HepG2 (cell line): ENCODE measurements around the gene DPH2. TPM values are rescaled to one million over a fixed set of nuclear protein-coding genes. Genes with fewer than 3 reads are reported as not detected.

Source experiments
- ATAC-seq: fragments of 200-7000 bp; cut with Tn5 transposase; 3 replicates; pipeline ENCODE4 v1.9.1; 2020; ENCODE audit warnings: mild to moderate bottlenecking, moderate library complexity
- BruUV-seq: library from RNA; stranded (reverse); fragments of 400-500 nt; replicated peaks from 2 replicates; lab custom pipeline; 2021; lab: Mats Ljungman, UMichigan
- CTCF ChIA-PET: fragments of 300-600 bp; formaldehyde crosslinking; extraction: SDS; loops from one replicate; lab custom pipeline; 2021; ENCODE audit warnings: low total read pairs, inconsistent platforms, low intra/inter-chr PET ratio; lab: Yijun Ruan, JAX
- POLR2A ChIA-PET: fragments of 350-600 bp; sonication (Branson Sonifier 250); formaldehyde crosslinking; loops from one replicate; lab custom pipeline; 2020; ENCODE audit warnings: antibody characterized with exemption, inconsistent platforms; lab: Yijun Ruan, JAX
- DNase-seq: peaks from one replicate; pipeline ENCODE4 v3.0.0-alpha.2; 2015; ENCODE audit warnings: low spot score
- FAIRE-seq: peaks from 3 replicates; lab custom pipeline; 2011; peaks lifted over from hg19 to GRCh38; lab: Jason Lieb, UNC
- H2AFZ ChIP-seq: one replicate; pipeline ENCODE4 v1.6.1; 2011; ENCODE audit warnings: low read length, inconsistent platforms
- H3K27ac ChIP-seq: fragments of 300-600 bp; 3 replicates; pipeline ENCODE4 v1.8.0; 2011; ENCODE audit warnings: mixed run types, mild to moderate bottlenecking, mixed read lengths, low read length, inconsistent platforms; ENCODE audit not compliant: insufficient read depth; ENCODE audit errors: extremely low read length
- H3K27me3 ChIP-seq, 2 experiments: fragments of 200-600 bp in 1 of 2; 2 replicates in 1 of 2; 3 replicates in 1 of 2; pipeline versions ENCODE4 v1.6.0 to v1.8.0; 2011; ENCODE audit warnings: low read length in 2 of 2, mild to moderate bottlenecking in 2 of 2, moderate library complexity in 2 of 2, inconsistent platforms in 1 of 2; ENCODE audit not compliant: insufficient read depth in 2 of 2, control insufficient read depth in 1 of 2
- H3K36me3 ChIP-seq, 2 experiments: fragments of 200-600 bp in 1 of 2; replicated peaks in 1 of 2; 2 replicates in 1 of 2; 3 replicates in 1 of 2; pipeline versions ENCODE4 v1.5.1 to v1.8.0; 2011; ENCODE audit warnings: low read length in 2 of 2, inconsistent platforms in 1 of 2; ENCODE audit not compliant: insufficient read depth in 2 of 2, control insufficient read depth in 1 of 2
- H3K4me1 ChIP-seq: 2 replicates; pipeline ENCODE4 v1.5.1; 2012; ENCODE audit warnings: low read length, inconsistent platforms; ENCODE audit not compliant: insufficient read depth
- H3K4me2 ChIP-seq: 2 replicates; pipeline ENCODE4 v1.6.0; 2011; ENCODE audit warnings: low read depth, low read length, inconsistent platforms
- H3K4me3 ChIP-seq, 3 experiments: fragments of 200-600 bp in 1 of 3; sonication (generic), shearing (Covaris generic) in 1 of 3; replicated peaks in 1 of 3; 2 replicates each; pipeline ENCODE4 v1.5.1; 2011 to 2016; ENCODE audit warnings: low read length in 3 of 3, inconsistent platforms in 2 of 3, low read depth in 2 of 3, mild to moderate bottlenecking in 2 of 3, control low read depth in 1 of 3, mixed read lengths in 1 of 3; ENCODE audit not compliant: insufficient read depth in 1 of 3
- H3K79me2 ChIP-seq: one replicate; pipeline ENCODE4 v1.6.1; 2011; ENCODE audit warnings: low read length, inconsistent platforms; ENCODE audit not compliant: insufficient read depth
- H3K9ac ChIP-seq: 2 replicates; pipeline ENCODE4 v1.6.0; 2011; ENCODE audit warnings: mild to moderate bottlenecking, low read depth, low read length, inconsistent platforms; ENCODE audit not compliant: insufficient read depth
- H3K9me3 ChIP-seq: 2 replicates; pipeline ENCODE4 v1.5.1; 2012; ENCODE audit warnings: mild to moderate bottlenecking, low read length
- H4K20me1 ChIP-seq: 2 replicates; pipeline ENCODE4 v1.6.0; 2011; ENCODE audit warnings: inconsistent platforms, mild to moderate bottlenecking, low read length, moderate library complexity; ENCODE audit not compliant: insufficient read depth
- CBFB ChIP-seq: sonication (generic); formaldehyde crosslinking; IDR thresholded peaks from 2 replicates; pipeline ENCODE4 v1.4.0; 2020; ENCODE audit warnings: missing genetic modification reagents
- CEBPB ChIP-seq: IDR thresholded peaks from 2 replicates; pipeline ENCODE4 v1.6.1; 2011; ENCODE audit warnings: low read depth, low read length, improper control_type of control experiment, borderline replicate concordance
- CEBPG ChIP-seq: IDR thresholded peaks from 2 replicates; pipeline ENCODE4 v1.6.1; 2016
- HNRNPL ChIP-seq: fragments of 200-400 bp; formaldehyde crosslinking; IDR thresholded peaks from 2 replicates; pipeline ENCODE4 v1.6.1; 2017; ENCODE audit warnings: mild to moderate bottlenecking, low read depth, low read length
- KMT2B ChIP-seq: IDR thresholded peaks from 2 replicates; pipeline ENCODE4 v1.6.1; 2016; ENCODE audit warnings: missing genetic modification reagents, missing compliant biosample characterization
- MED8 ChIP-seq: sonication (generic); formaldehyde crosslinking; IDR thresholded peaks from 2 replicates; pipeline ENCODE4 v1.8.1; 2023; ENCODE audit warnings: mild to moderate bottlenecking, missing genetic modification reagents; ENCODE audit not compliant: insufficient replicate concordance
- ZNF138 ChIP-seq: sonication (generic); formaldehyde crosslinking; IDR thresholded peaks from 2 replicates; pipeline ENCODE4 v1.5.0; 2020; ENCODE audit warnings: mild to moderate bottlenecking, low read depth, missing genetic modification reagents
- ZNF549 ChIP-seq: sonication (generic); formaldehyde crosslinking; IDR thresholded peaks from 2 replicates; pipeline ENCODE4 v1.5.0; 2020; ENCODE audit warnings: missing genetic modification reagents
- ZNF883 ChIP-seq: sonication (generic); formaldehyde crosslinking; IDR thresholded peaks from 2 replicates; pipeline ENCODE4 v1.5.1; 2020; ENCODE audit warnings: mild to moderate bottlenecking, missing genetic modification reagents; ENCODE audit errors: not compliant biosample characterization
- WGBS: methylation state at CpG from one replicate; pipeline ENCODE4 v1.1.6; 2017; ENCODE audit warnings: low lambda C conversion rate; 5-methylcytosine and 5-hydroxymethylcytosine counted together
- in situ Hi-C: cut with HindIII; loops from 2 replicates; pipeline ENCODE4 v1.10.0; 2017; ENCODE audit warnings: low pct_unique_long_range_greater_than_20kb; ENCODE audit not compliant: extremely low pct_ligation_motif_present
- intact Hi-C: fragments of 100-400 bp; cut with micrococcal nuclease; formaldehyde crosslinking; loops from one replicate; pipeline ENCODE4 v1.10.0; 2022; ENCODE audit not compliant: unreplicated experiment
- polyA plus RNA-seq, 8 experiments: library from polyadenylated mRNA; depleted of rRNA in 3 of 8; stranded (reverse) in 7 of 8; unstranded in 1 of 8; fragments of >200 nt; fragmentation: Illumina TruSeq in 4 of 8; extraction: Trizol in 4 of 8; gene quantifications; 2 replicates each; pipeline versions ENCODE4 v1.2.1 to v1.2.3, GENCODE V29; 2011 to 2016; ENCODE audit warnings: low read depth in 4 of 8, missing spikeins in 1 of 8, mixed read lengths in 1 of 8; ENCODE audit not compliant: insufficient read depth in 1 of 8
- total RNA-seq, 5 experiments: library from RNA; depleted of rRNA; stranded (reverse); fragments of >200 nt; fragmentation: Illumina TruSeq; extraction: Trizol; gene quantifications; 2 replicates each; pipeline ENCODE4 v1.2.3, GENCODE V29; 2016; ENCODE audit warnings: low read depth in 1 of 5
- TF ChIP-seq, protein P1 (sequence below): sonication (generic); formaldehyde crosslinking; IDR thresholded peaks from 2 replicates; pipeline ENCODE4 v1.8.1; 2023; ENCODE audit warnings: mild to moderate bottlenecking, missing genetic modification reagents
- TF ChIP-seq, protein P2 (sequence below): sonication (generic); formaldehyde crosslinking; IDR thresholded peaks from 2 replicates; pipeline ENCODE4 v1.5.0; 2020; ENCODE audit warnings: mild to moderate bottlenecking, missing genetic modification reagents, borderline replicate concordance

Gene DPH2
- total and polyA plus RNA-seq, 2 of the 13 experiments (the other 11 are each of a cell fraction or from before 2014, with no cell fraction given), result 32.2 to 38.3 TPM

DNA sequence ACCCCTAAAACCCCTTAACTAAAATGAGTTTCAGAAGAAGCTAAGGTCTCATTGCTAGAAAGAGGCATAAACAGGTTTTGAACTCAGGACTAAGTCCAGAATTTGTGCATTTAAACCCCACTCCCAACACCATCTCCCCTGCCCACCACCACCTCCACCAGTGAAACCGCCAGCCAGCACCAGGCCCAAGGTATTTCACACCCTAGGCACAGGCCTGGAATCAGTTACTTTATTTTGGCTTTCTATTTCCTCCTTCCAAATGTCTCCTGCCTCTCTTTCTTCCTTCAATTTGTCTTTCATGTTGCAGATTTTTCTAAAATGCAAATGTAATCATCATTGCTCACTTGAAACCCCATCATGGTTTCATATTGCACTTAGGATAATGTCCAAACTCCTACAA lies 24.9 kb upstream of the DPH2 start:
- CTCF ChIA-PET, result no interaction called here
- POLR2A ChIA-PET, result interaction anchor here (3.8 kb wide), 1 partner anchor 30 kb away, joined by 15 read pairs; the partner anchor contains the start of gene ATP6V0B
- no peak for FAIRE-seq
- no peak for ATAC-seq
- TF ChIP-seq KMT2B (CRISPR knock-in tag), result no peak
- TF ChIP-seq ZNF549 (CRISPR knock-in tag), result no peak
- no peak for TF ChIP-seq CBFB (CRISPR knock-in tag)
- no peak overlapping the region for H3K27ac ChIP-seq
- no peak for DNase-seq
- no TSS peak for BruUV-seq
- no peaks in the 10 kb centered on the region; a peak in 1 of 5 replicates for H3K27me3 ChIP-seq
- H3K9ac ChIP-seq, result no peak overlapping the region
- peaks cover 27% of the 10 kb centered on the region for H3K4me1 ChIP-seq
- no peak overlapping the region for H3K4me3 ChIP-seq
- peaks cover 11% of the 10 kb centered on the region for H3K79me2 ChIP-seq
- H4K20me1 ChIP-seq, result no peaks in the 10 kb centered on the region
- in situ Hi-C loops (no loop called here), intact Hi-C loops (loop anchor here (5.0 kb wide), 1 partner anchor 238 kb away; the partner anchor contains the start of gene ST3GAL3)
- H3K36me3 ChIP-seq, result no peaks in the 10 kb centered on the region
- no peaks in the 10 kb centered on the region for H3K9me3 ChIP-seq
- H3K4me2 ChIP-seq, result no peak overlapping the region; the same call in 1 of the 2 replicates
- WGBS, result 100% methylated on average over 1 of the region's 1 CpG
- H2AFZ ChIP-seq, result no peak overlapping the region

DNA sequence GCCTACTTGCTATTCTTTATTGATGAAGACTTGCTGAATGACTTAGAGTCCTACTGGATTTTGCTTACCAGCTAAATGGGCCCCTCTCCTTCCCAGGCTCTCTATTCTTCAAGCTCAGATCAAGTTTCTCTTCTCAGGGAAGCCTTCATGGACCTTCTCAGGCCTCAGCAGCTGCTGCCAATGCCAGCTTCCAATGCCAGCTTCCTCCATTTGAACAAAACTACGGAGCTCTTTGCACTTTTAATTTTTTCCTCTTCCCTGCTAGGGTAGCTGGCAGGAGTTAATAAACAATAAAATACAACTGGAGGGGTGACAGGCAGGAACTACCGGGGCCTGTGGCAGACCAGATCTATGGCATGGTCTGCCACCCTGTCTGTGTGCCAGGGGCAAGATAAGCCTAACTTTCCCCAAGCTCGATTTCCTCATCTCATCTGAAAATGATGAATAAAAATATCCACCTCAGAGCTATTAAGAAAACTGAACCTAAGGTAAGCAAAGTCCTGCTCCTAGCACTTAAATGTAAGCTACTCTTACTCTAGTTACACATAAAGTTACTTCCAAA lies 24.1 kb upstream of the DPH2 start:
- POLR2A ChIA-PET, result interaction anchor here (1.3 to 5.0 kb wide), 4 partner anchors 10 to 296 kb away, joined by 3 to 38 read pairs (median 11); partner anchors contain the start of genes ATP6V0B, DPH2 and KDM4A
- ATAC-seq (no peak), FAIRE-seq (no peak), DNase-seq (no peak)
- H3K4me2 ChIP-seq, result peak overlapping the region; percentile 84
- peak overlapping the region; percentile 69 to 90 (median 79) for H3K4me3 ChIP-seq
- peaks cover 11% of the 10 kb centered on the region for H3K79me2 ChIP-seq
- no peaks in the 10 kb centered on the region; a peak in 1 of 5 replicates for H3K27me3 ChIP-seq
- CTCF ChIA-PET, result no interaction called here
- no peak overlapping the region for H2AFZ ChIP-seq
- intact Hi-C loops, result loop anchor here (1.0 to 5.0 kb wide), 2 partner anchors 9 to 238 kb away; partner anchors contain the start of gene ST3GAL3
- no peaks in the 10 kb centered on the region for H3K9me3 ChIP-seq
- BruUV-seq, result TSS peak; percentile 75
- WGBS, result 7% methylated on average over 3 of the region's 3 CpGs
- no peaks in the 10 kb centered on the region; a peak in 1 of 5 replicates for H3K36me3 ChIP-seq
- in situ Hi-C loops, result no loop called here
- H4K20me1 ChIP-seq, result no peaks in the 10 kb centered on the region
- H3K9ac ChIP-seq, result peak overlapping the region; percentile 94
- H3K4me1 ChIP-seq, result peaks cover 27% of the 10 kb centered on the region
- peak overlapping the region; percentile 21 for H3K27ac ChIP-seq
- TF ChIP-seq, protein P1, sequence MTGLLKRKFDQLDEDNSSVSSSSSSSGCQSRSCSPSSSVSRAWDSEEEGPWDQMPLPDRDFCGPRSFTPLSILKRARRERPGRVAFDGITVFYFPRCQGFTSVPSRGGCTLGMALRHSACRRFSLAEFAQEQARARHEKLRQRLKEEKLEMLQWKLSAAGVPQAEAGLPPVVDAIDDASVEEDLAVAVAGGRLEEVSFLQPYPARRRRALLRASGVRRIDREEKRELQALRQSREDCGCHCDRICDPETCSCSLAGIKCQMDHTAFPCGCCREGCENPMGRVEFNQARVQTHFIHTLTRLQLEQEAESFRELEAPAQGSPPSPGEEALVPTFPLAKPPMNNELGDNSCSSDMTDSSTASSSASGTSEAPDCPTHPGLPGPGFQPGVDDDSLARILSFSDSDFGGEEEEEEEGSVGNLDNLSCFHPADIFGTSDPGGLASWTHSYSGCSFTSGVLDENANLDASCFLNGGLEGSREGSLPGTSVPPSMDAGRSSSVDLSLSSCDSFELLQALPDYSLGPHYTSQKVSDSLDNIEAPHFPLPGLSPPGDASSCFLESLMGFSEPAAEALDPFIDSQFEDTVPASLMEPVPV (CRISPR knock-in tag), result no peak
- TF ChIP-seq MED8 (CRISPR knock-in tag) (peak; percentile 0), ZNF138 (CRISPR knock-in tag) (no peak), HNRNPL (no peak), CEBPB (no peak), CEBPG (CRISPR knock-in tag) (peak; percentile 10; the same call in 1 of the 2 replicates), ZNF883 (CRISPR knock-in tag) (no peak)
- TF ChIP-seq, protein P2, sequence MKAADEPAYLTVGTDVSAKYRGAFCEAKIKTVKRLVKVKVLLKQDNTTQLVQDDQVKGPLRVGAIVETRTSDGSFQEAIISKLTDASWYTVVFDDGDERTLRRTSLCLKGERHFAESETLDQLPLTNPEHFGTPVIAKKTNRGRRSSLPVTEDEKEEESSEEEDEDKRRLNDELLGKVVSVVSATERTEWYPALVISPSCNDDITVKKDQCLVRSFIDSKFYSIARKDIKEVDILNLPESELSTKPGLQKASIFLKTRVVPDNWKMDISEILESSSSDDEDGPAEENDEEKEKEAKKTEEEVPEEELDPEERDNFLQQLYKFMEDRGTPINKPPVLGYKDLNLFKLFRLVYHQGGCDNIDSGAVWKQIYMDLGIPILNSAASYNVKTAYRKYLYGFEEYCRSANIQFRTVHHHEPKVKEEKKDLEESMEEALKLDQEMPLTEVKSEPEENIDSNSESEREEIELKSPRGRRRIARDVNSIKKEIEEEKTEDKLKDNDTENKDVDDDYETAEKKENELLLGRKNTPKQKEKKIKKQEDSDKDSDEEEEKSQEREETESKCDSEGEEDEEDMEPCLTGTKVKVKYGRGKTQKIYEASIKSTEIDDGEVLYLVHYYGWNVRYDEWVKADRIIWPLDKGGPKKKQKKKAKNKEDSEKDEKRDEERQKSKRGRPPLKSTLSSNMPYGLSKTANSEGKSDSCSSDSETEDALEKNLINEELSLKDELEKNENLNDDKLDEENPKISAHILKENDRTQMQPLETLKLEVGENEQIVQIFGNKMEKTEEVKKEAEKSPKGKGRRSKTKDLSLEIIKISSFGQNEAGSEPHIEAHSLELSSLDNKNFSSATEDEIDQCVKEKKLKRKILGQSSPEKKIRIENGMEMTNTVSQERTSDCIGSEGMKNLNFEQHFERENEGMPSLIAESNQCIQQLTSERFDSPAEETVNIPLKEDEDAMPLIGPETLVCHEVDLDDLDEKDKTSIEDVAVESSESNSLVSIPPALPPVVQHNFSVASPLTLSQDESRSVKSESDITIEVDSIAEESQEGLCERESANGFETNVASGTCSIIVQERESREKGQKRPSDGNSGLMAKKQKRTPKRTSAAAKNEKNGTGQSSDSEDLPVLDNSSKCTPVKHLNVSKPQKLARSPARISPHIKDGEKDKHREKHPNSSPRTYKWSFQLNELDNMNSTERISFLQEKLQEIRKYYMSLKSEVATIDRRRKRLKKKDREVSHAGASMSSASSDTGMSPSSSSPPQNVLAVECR (CRISPR knock-in tag), result no peak
